ENCODE measurements around the gene SLC5A3.

- TF ChIP-seq MAX (IDR thresholded peaks at IDR 0.05) (no peak), YY1 (IDR thresholded peaks at IDR 0.05; ENCODE audit: low read depth) (no peak), RAD21 (IDR thresholded peaks at IDR 0.05; ENCODE audit: low read depth) (no peak), TEAD4 (IDR thresholded peaks at IDR 0.05) (no peak), CREB1 (IDR thresholded peaks at IDR 0.05; ENCODE audit: low read depth) (no peak), REST (IDR thresholded peaks at IDR 0.05; ENCODE audit: low read depth) (no peak), ZBTB7A (IDR thresholded peaks at IDR 0.05; ENCODE audit: low read depth) (no peak), EGR1 (IDR thresholded peaks at IDR 0.05) (no peak), EP300 (IDR thresholded peaks at IDR 0.05; ENCODE audit: borderline replicate concordance) (no peak), FOXM1 (IDR thresholded peaks at IDR 0.05; ENCODE audit: borderline replicate concordance, low read depth) (no peak), CEBPB (IDR thresholded peaks at IDR 0.05) (no peak)
Observed at GRCh38 chr21:34083357-34083756, 10.0 kb downstream of the SLC5A3 start.
